Left lung (tissue), 10 donors: ENCODE measurements around the gene RASSF4. TPM values are rescaled to one million over a fixed set of nuclear protein-coding genes. Genes with fewer than 3 reads are reported as not detected.

ENCODE experiments used
- ATAC-seq: fragments of 200-7000 bp; cut with Tn5 transposase; one replicate; pipeline ENCODE4 v1.9.1; 2020; ENCODE audit warnings: moderate library complexity
- DNase-seq, 4 donors: peaks; one replicate each; pipeline ENCODE4 v3.0.0-alpha.2; 2013 to 2020
- H3K27ac ChIP-seq, 2 donors: fragments of 200-600 bp; sonication (generic) in 1 of 2; one replicate each; pipeline versions ENCODE4 v1.5.0 to v1.8.0; 2020 to 2021
- H3K27me3 ChIP-seq, 2 donors: fragments of 200-600 bp; sonication (generic) in 1 of 2; one replicate each; pipeline versions ENCODE4 v1.5.0 to v1.8.0; 2020 to 2021
- H3K36me3 ChIP-seq, 2 donors: fragments of 200-600 bp; sonication (generic) in 1 of 2; one replicate each; pipeline versions ENCODE4 v1.5.0 to v1.8.0; 2020 to 2021
- H3K4me1 ChIP-seq, 2 donors: fragments of 200-600 bp; one replicate each; pipeline ENCODE4 v1.8.0; 2021
- H3K4me3 ChIP-seq, 2 donors: fragments of 200-600 bp; sonication (generic) in 1 of 2; one replicate each; pipeline versions ENCODE4 v1.5.0 to v1.8.0; 2020 to 2021; ENCODE audit warnings: mild to moderate bottlenecking in 1 of 2
- H3K9me3 ChIP-seq, 2 donors: fragments of 200-600 bp; sonication (generic) in 1 of 2; one replicate each; pipeline versions ENCODE4 v1.5.0 to v1.8.0; 2020 to 2021
- intact Hi-C, 2 donors: fragments of 100-400 bp; cut with DNase I; formaldehyde crosslinking; loops; one replicate each; pipeline versions ENCODE4 v1.11.2 to v1.14.2; 2022
- polyA plus RNA-seq, 6 donors: library from polyadenylated mRNA; unstranded; fragments of 120-200 nt; gene quantifications; one replicate each; pipeline ENCODE4 v1.2.1, GENCODE V29; 2013; ENCODE audit not compliant: insufficient read length in 6 of 6
- total RNA-seq, 2 donors: library from RNA; stranded (reverse); fragmentation: NEBNext Ultra II Directional; extraction: Animal tissue kit (Norgen Biotek cat#: 25700); gene quantifications; one replicate each; pipeline ENCODE4 v1.2.1, GENCODE V29; 2021
- TF ChIP-seq, protein P1 (sequence below), 2 donors: fragments of 200-600 bp; sonication (generic) in 1 of 2; IDR thresholded peaks; one replicate each; pipeline versions ENCODE4 v1.5.0 to v1.8.0; 2021; ENCODE audit warnings: antibody characterized with exemption in 2 of 2
- donor health status: DM: no; HTN: yes; CAD: no.
- donor health status: DM: no; HTN: no; CAD: no.

The RASSF4 gene
- total and polyA plus RNA-seq, 8 donors = 17.1 to 54.7 (median 20.7) TPM

GRCh38 chr10:45000138-45000751 is 40.6 kb downstream of the RASSF4 start:
- H3K4me3 ChIP-seq = peak overlapping the region; percentile 60
- H3K36me3 ChIP-seq = peaks cover 0 to 13% of the 10 kb centered on the region in 2 donors
- ATAC-seq (peak; percentile 20), DNase-seq (peak in 2 of 4 donors; percentile 52 to 69)
- H3K27me3 ChIP-seq = no peaks in the 10 kb centered on the region
- peaks cover 13 to 56% of the 10 kb centered on the region in 2 donors for H3K4me1 ChIP-seq
- TF ChIP-seq, protein P1, sequence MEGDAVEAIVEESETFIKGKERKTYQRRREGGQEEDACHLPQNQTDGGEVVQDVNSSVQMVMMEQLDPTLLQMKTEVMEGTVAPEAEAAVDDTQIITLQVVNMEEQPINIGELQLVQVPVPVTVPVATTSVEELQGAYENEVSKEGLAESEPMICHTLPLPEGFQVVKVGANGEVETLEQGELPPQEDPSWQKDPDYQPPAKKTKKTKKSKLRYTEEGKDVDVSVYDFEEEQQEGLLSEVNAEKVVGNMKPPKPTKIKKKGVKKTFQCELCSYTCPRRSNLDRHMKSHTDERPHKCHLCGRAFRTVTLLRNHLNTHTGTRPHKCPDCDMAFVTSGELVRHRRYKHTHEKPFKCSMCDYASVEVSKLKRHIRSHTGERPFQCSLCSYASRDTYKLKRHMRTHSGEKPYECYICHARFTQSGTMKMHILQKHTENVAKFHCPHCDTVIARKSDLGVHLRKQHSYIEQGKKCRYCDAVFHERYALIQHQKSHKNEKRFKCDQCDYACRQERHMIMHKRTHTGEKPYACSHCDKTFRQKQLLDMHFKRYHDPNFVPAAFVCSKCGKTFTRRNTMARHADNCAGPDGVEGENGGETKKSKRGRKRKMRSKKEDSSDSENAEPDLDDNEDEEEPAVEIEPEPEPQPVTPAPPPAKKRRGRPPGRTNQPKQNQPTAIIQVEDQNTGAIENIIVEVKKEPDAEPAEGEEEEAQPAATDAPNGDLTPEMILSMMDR (IDR thresholded peaks at IDR 0.05) = no peak
- intact Hi-C loops = no loop called here
- peak overlapping the region; percentile 94 to 98 for H3K27ac ChIP-seq
- H3K9me3 ChIP-seq = no peaks in the 10 kb centered on the region

DNA sequence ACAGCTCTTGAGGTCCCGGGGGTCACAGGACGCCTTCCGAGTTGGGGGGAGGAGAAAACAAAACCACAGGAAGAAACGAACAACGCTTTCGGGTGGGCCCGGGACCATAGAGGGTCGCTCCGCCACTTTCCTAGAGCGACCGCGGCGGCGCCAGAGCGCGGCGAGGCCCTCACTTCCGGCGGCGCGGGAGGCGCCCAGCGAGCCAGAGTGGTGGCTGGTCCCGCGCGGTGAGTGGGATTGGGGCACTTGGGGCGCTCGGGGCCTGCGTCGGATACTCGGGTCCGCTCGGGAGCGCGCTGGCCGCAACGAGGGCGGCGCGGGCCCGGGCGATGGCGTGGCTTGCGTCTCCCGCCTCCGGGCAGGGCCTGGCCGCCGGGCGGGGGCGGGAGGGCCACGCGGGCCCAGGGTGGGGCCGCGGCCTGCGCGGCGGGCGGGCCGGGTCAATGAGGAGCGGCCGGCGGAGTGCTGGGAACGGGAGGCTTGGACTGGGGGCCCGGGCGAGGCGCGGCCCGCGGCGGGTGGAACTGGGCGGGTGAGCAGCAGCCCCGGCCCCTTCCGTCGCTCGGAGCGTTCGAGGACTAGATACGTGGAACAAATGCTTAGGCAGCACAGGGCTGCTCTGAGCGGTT is 41.3 kb downstream of the RASSF4 start, which contains the start of gene ZNF22:
Gene ZNF22 (plus strand): TSS at position 172 of the 629 bp plus-strand sequence. CDS start 2,446 bp downstream, outside the sequence.
- Histone ChIP-seq H3K27me3 (no peaks in the 10 kb centered on the region), H3K27ac (peak within 1 kb of the TSS; percentile 94 to 98), H3K4me3 (peak within 1 kb of the TSS; percentile 60), H3K9me3 (no peaks in the 10 kb centered on the region), H3K4me1 (peaks cover 13 to 56% of the 10 kb centered on the region in 2 donors), H3K36me3 (peaks cover 0 to 13% of the 10 kb centered on the region in 2 donors)
- intact Hi-C loops = no loop called here
- TF ChIP-seq, protein P1 (IDR thresholded peaks at IDR 0.05) = no peak
- DNase-seq (peak; percentile 75 to 94 (median 84)), ATAC-seq (peak; percentile 87)

DNA sequence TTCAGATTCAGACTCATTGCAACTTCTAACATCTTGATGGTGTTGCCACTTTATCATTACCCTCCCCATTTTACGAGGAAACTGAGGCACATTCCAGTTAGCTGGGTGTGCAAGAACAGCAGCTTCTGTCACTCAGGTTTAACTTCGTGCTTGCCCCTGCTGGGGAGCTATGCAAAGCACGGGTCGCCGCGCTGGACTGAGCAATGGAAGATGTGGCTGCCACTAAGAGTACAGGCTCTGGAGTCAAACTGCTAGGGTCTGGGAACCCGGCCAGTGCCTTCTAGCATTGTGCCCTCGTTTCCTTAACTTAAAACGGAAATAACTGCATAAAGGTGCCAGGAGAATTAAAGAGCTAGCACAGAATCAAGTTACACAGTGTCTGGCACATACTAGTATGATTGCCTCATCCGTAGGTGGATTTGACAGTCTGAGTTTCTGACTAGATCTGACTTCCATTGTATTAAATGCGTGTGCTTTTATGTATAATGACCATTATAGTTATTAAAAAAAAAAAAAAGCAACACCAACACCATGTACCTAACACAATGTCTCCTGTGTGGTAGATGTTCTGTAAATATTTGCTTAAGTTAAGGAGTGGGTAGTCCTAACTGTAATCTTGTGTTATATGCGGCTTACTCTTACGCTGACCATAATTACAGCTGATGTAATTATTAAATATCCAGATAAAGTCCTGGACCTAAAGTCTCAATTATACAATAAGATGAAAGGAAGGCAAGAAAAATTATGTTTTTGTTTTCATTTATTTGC is 42.0 kb downstream of the RASSF4 start:
- H3K4me1 ChIP-seq = peaks cover 11 to 56% of the 10 kb centered on the region in 2 donors
- peak; percentile 37 to 87 (median 72) for DNase-seq
- H3K4me3 ChIP-seq = peak overlapping the region; percentile 60
- peak overlapping the region; percentile 94 to 98 for H3K27ac ChIP-seq
- ATAC-seq = peak; percentile 69
- TF ChIP-seq, protein P1 (IDR thresholded peaks at IDR 0.05) = peak in 1 of 2 donors; percentile 11
- no peaks in the 10 kb centered on the region for H3K27me3 ChIP-seq
- intact Hi-C loops = no loop called here
- H3K9me3 ChIP-seq = no peaks in the 10 kb centered on the region
- peaks cover 0 to 13% of the 10 kb centered on the region in 2 donors for H3K36me3 ChIP-seq

DNA sequence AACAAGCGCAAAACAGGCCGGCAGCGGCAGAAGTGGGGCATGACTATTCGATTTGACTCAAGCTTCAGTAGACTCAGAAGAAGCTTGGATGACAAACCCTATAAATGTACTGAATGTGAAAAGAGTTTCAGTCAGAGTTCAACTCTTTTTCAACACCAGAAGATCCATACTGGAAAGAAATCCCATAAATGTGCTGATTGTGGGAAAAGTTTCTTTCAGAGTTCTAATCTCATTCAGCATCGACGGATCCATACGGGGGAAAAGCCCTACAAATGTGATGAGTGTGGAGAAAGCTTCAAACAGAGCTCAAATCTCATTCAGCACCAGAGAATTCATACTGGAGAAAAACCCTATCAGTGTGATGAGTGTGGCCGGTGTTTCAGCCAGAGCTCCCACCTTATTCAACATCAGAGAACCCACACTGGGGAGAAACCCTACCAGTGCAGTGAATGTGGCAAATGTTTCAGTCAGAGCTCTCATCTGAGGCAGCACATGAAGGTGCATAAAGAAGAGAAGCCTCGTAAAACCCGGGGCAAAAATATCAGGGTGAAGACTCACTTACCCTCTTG is 43.9 kb downstream of the RASSF4 start:
- Histone ChIP-seq H3K4me1 (peaks cover 11 to 52% of the 10 kb centered on the region in 2 donors), H3K36me3 (peaks cover 0 to 13% of the 10 kb centered on the region in 2 donors), H3K27ac (no peak overlapping the region), H3K27me3 (no peaks in the 10 kb centered on the region), H3K4me3 (no peak overlapping the region), H3K9me3 (no peaks in the 10 kb centered on the region)
- intact Hi-C loops = no loop called here
- ATAC-seq = no peak
- no peak for DNase-seq
- TF ChIP-seq, protein P1 (IDR thresholded peaks at IDR 0.05) = no peak
